HepG2 (cell line): ENCODE measurements around the gene CACNG4. TPM values are rescaled to one million over a fixed set of nuclear protein-coding genes. Genes with fewer than 3 reads are reported as not detected.

Source experiments
- CCDC6 ChIP-seq: sonication (generic); formaldehyde crosslinking; IDR thresholded peaks from 2 replicates; pipeline ENCODE4 v1.8.1; 2022; ENCODE audit warnings: mild to moderate bottlenecking, missing genetic modification reagents, moderate library complexity
- DBP ChIP-seq: sonication (generic); formaldehyde crosslinking; IDR thresholded peaks from 2 replicates; pipeline ENCODE4 v1.4.0; 2020; ENCODE audit warnings: missing genetic modification reagents; ENCODE audit errors: not compliant biosample characterization
- DMTF1 ChIP-seq: sonication (generic); formaldehyde crosslinking; IDR thresholded peaks from 2 replicates; pipeline ENCODE4 v1.4.0; 2020; ENCODE audit warnings: mild to moderate bottlenecking, missing genetic modification reagents
- EHMT2 ChIP-seq: fragments of 200-600 bp; sonication (generic); IDR thresholded peaks from 2 replicates; pipeline ENCODE4 v1.7.0; 2017; ENCODE audit warnings: antibody characterized with exemption, low read depth, low read length, borderline replicate concordance
- EZH2 ChIP-seq: conservative IDR thresholded peaks from 2 replicates; pipeline ENCODE4 v1.6.1; 2012; ENCODE audit warnings: mild to moderate bottlenecking, low read depth, low read length, moderate library complexity
- GTF2F1 ChIP-seq: fragments of 150-350 bp; IDR thresholded peaks from 2 replicates; pipeline ENCODE4 v1.6.1; 2014; ENCODE audit warnings: low read length
- IRF9 ChIP-seq: sonication (generic); formaldehyde crosslinking; IDR thresholded peaks from 2 replicates; pipeline ENCODE4 v1.8.0; 2022; ENCODE audit warnings: missing genetic modification reagents, mild to moderate bottlenecking, borderline replicate concordance
- KMT2A ChIP-seq: sonication (generic); formaldehyde crosslinking; IDR thresholded peaks from 2 replicates; pipeline ENCODE4 v1.4.0; 2020; ENCODE audit warnings: missing genetic modification reagents
- KMT2B ChIP-seq: IDR thresholded peaks from 2 replicates; pipeline ENCODE4 v1.6.1; 2016; ENCODE audit warnings: missing genetic modification reagents, missing compliant biosample characterization
- NFATC3 ChIP-seq: sonication (generic); formaldehyde crosslinking; IDR thresholded peaks from 2 replicates; pipeline ENCODE4 v1.5.1; 2020; ENCODE audit warnings: mild to moderate bottlenecking, missing genetic modification reagents
- NR2C2 ChIP-seq: sonication (generic); formaldehyde crosslinking; IDR thresholded peaks from 2 replicates; pipeline ENCODE4 v1.4.0; 2020; ENCODE audit warnings: missing genetic modification reagents, mild to moderate bottlenecking, moderate library complexity, borderline replicate concordance
- PCBP1 ChIP-seq: fragments of 200-400 bp; formaldehyde crosslinking; IDR thresholded peaks from 2 replicates; pipeline ENCODE4 v1.6.1; 2017; ENCODE audit warnings: mild to moderate bottlenecking, low read depth, low read length, borderline replicate concordance
- PREB ChIP-seq: sonication (generic); formaldehyde crosslinking; IDR thresholded peaks from 2 replicates; pipeline ENCODE4 v1.4.0; 2020; ENCODE audit warnings: missing genetic modification reagents
- SNAPC2 ChIP-seq: sonication (generic); formaldehyde crosslinking; IDR thresholded peaks from 2 replicates; pipeline ENCODE4 v1.8.1; 2022; ENCODE audit warnings: mild to moderate bottlenecking, missing genetic modification reagents
- TBP ChIP-seq: sonication (generic); formaldehyde crosslinking; IDR thresholded peaks from 2 replicates; pipeline ENCODE4 v1.5.0; 2020; ENCODE audit warnings: missing genetic modification reagents
- TBX3 ChIP-seq: fragments of 450-650 bp; IDR thresholded peaks from 2 replicates; pipeline ENCODE4 v1.6.1; 2017; ENCODE audit warnings: antibody characterized with exemption, mild to moderate bottlenecking, inconsistent platforms, borderline replicate concordance
- ZNF142 ChIP-seq: sonication (generic); formaldehyde crosslinking; IDR thresholded peaks from 2 replicates; pipeline ENCODE4 v1.4.0; 2020; ENCODE audit warnings: missing genetic modification reagents
- ZNF274 ChIP-seq: sonication (generic); formaldehyde crosslinking; IDR thresholded peaks from 2 replicates; pipeline ENCODE4 v1.5.1; 2020; ENCODE audit warnings: mild to moderate bottlenecking, missing genetic modification reagents
- ZNF383 ChIP-seq: sonication (generic); formaldehyde crosslinking; IDR thresholded peaks from 2 replicates; pipeline ENCODE4 v1.4.0; 2020; ENCODE audit warnings: missing genetic modification reagents, mild to moderate bottlenecking, borderline replicate concordance
- ZNF629 ChIP-seq: sonication (generic); formaldehyde crosslinking; conservative IDR thresholded peaks from 2 replicates; pipeline ENCODE4 v1.5.0; 2020; ENCODE audit warnings: missing genetic modification reagents
- polyA plus RNA-seq, 8 experiments: library from polyadenylated mRNA; depleted of rRNA in 3 of 8; stranded (reverse) in 7 of 8; unstranded in 1 of 8; fragments of >200 nt; fragmentation: Illumina TruSeq in 4 of 8; extraction: Trizol in 4 of 8; gene quantifications; 2 replicates each; pipeline versions ENCODE4 v1.2.1 to v1.2.3, GENCODE V29; 2011 to 2016; ENCODE audit warnings: low read depth in 4 of 8, missing spikeins in 1 of 8, mixed read lengths in 1 of 8; ENCODE audit not compliant: insufficient read depth in 1 of 8
- total RNA-seq, 5 experiments: library from RNA; depleted of rRNA; stranded (reverse); fragments of >200 nt; fragmentation: Illumina TruSeq; extraction: Trizol; gene quantifications; 2 replicates each; pipeline ENCODE4 v1.2.3, GENCODE V29; 2016; ENCODE audit warnings: low read depth in 1 of 5

Gene CACNG4
- total and polyA plus RNA-seq, 2 of the 13 experiments (the other 11 are each of a cell fraction or from before 2014, with no cell fraction given), result 0.09 TPM

GRCh38 chr17:67076290-67076689, 111.8 kb downstream of the CACNG4 start (continued):
- no peak for TF ChIP-seq ZNF142 (CRISPR knock-in tag)
- TF ChIP-seq TBP (CRISPR knock-in tag), result no peak
- TF ChIP-seq SNAPC2 (CRISPR knock-in tag), result no peak
- no peak for TF ChIP-seq CCDC6
- no peak for TF ChIP-seq IRF9 (CRISPR knock-in tag)
- TF ChIP-seq EZH2, result no peak
- no peak for TF ChIP-seq DMTF1
- no peak for TF ChIP-seq NFATC3
- TF ChIP-seq NR2C2 (CRISPR knock-in tag), result no peak
- TF ChIP-seq ZNF274 (CRISPR knock-in tag), result no peak
- TF ChIP-seq TBX3, result no peak
- TF ChIP-seq KMT2A (CRISPR knock-in tag), result 0 out of 2 replicates have a peak, but pooled peaks have one; percentile 51
- no peak for TF ChIP-seq ZNF629 (CRISPR knock-in tag)
- TF ChIP-seq PCBP1, result no peak
- TF ChIP-seq KMT2B (CRISPR knock-in tag), result no peak
- TF ChIP-seq ZNF383 (CRISPR knock-in tag), result no peak
- no peak for TF ChIP-seq GTF2F1
- no peak for TF ChIP-seq DBP (CRISPR knock-in tag)
- no peak for TF ChIP-seq PREB (CRISPR knock-in tag)
- TF ChIP-seq EHMT2, result no peak
